Prostate gland (tissue), 2 donors: ENCODE results near the gene SMPD2.

Source experiments
- POLR2A ChIP-seq: fragments of 450-650 bp; IDR thresholded peaks from one replicate; pipeline ENCODE4 v1.6.1; 2016; ENCODE audit warnings: antibody characterized with exemption, mild to moderate bottlenecking
- TF ChIP-seq, protein P1 (sequence below), 4 experiments: fragments of 200-600 bp in 2 of 4; fragments of 450-650 bp in 2 of 4; sonication (generic) in 2 of 4; IDR thresholded peaks; 1 replicate in 3 of 4; 2 replicates in 1 of 4; pipeline ENCODE4 v1.5.1; 2016 to 2019; ENCODE audit warnings: antibody characterized with exemption in 4 of 4, mild to moderate bottlenecking in 2 of 4, moderate library complexity in 2 of 4

DNA sequence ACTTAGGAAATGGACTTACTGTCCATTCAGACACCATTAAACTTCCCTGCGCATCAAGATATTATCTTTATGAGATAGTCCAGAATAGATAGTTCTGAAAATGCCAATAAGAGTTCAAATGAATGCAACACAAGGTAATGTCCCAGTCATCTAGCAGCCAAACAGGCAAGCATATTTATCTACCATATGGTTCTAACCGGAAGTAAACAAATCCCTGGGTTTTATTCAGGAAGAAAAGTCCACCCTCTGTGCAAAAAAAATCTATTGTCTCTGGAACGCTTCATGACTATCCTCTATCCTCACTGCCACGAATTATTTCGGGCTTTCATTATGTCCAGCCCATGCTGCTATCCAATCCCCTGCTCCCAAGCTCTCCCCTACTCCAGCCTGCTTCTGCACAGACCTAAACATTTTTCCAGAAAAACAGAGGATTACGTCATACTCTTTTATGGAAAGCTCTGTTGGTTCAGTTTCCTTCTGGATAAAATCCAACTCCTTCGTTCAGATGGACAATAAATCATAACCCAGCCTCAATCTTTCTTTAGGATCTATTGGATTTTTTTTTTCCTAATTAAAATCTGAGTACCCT, 11.5 kb upstream of the SMPD2 start:
- TF ChIP-seq POLR2A: no peak
- TF ChIP-seq, protein P1, sequence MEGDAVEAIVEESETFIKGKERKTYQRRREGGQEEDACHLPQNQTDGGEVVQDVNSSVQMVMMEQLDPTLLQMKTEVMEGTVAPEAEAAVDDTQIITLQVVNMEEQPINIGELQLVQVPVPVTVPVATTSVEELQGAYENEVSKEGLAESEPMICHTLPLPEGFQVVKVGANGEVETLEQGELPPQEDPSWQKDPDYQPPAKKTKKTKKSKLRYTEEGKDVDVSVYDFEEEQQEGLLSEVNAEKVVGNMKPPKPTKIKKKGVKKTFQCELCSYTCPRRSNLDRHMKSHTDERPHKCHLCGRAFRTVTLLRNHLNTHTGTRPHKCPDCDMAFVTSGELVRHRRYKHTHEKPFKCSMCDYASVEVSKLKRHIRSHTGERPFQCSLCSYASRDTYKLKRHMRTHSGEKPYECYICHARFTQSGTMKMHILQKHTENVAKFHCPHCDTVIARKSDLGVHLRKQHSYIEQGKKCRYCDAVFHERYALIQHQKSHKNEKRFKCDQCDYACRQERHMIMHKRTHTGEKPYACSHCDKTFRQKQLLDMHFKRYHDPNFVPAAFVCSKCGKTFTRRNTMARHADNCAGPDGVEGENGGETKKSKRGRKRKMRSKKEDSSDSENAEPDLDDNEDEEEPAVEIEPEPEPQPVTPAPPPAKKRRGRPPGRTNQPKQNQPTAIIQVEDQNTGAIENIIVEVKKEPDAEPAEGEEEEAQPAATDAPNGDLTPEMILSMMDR (IDR thresholded peaks at IDR 0.05): no peak
